GM18858 (cell line): Measurements from ENCODE around the gene MSANTD2.
A peak's percentile ranks its signal among the peaks of the same experiment; 100 is the strongest.
"Not testable (repeated sequence)": the region's sequence is repeated elsewhere in the genome, so short reads cannot be mapped to it uniquely, and the experiment has no call there.

Experiments
- ATAC-seq: cut with Tn5 transposase; IDR thresholded peaks from one replicate; pipeline ENCODE4 v1.9.1; 2021; ENCODE audit not compliant: unreplicated experiment

Gene MSANTD2

GRCh38 chr11:124778281-124778680, 21.9 kb downstream of the MSANTD2 start:
- ATAC-seq, result no peak

- no peak for ATAC-seq
Observed at GRCh38 chr11:124776865-124777645, 23.2 kb downstream of the MSANTD2 start.

- not testable (repeated sequence) for ATAC-seq
Observed at GRCh38 chr11:124770959-124771358, 29.2 kb downstream of the MSANTD2 start.

- ATAC-seq, result no peak
Observed at GRCh38 chr11:124769806-124770774, 30.1 kb downstream of the MSANTD2 start.

- no peak for ATAC-seq
Observed at GRCh38 chr11:124768914-124769313, 31.3 kb downstream of the MSANTD2 start.

GRCh38 chr11:124766156-124766555, 34.0 kb downstream of the MSANTD2 start:
- ATAC-seq, result no peak

GRCh38 chr11:124763156-124763947, 36.9 kb downstream of the MSANTD2 start:
- no peak for ATAC-seq

- no peak for ATAC-seq
Observed at GRCh38 chr11:124762624-124763155, 37.5 kb downstream of the MSANTD2 start.

GRCh38 chr11:124762105-124762623, 38.0 kb downstream of the MSANTD2 start, which contains the start of gene ESAM:
ESAM (minus strand) TSS chr11:124762290; CDS start chr11:124762154, 136 bp downstream.
- no peak for ATAC-seq

- ATAC-seq, result no peak
Observed at GRCh38 chr11:124761301-124762104, 38.7 kb downstream of the MSANTD2 start.

GRCh38 chr11:124760806-124761205, 39.4 kb downstream of the MSANTD2 start:
- ATAC-seq, result no peak

- ATAC-seq, result no peak
Observed at GRCh38 chr11:124760205-124760652, 40.0 kb downstream of the MSANTD2 start.

GRCh38 chr11:124759266-124760204, 40.7 kb downstream of the MSANTD2 start:
- no peak for ATAC-seq

GRCh38 chr11:124758355-124759265, 41.6 kb downstream of the MSANTD2 start:
- peak; percentile 50 for ATAC-seq

- no peak for ATAC-seq
Observed at GRCh38 chr11:124757320-124757719, 42.9 kb downstream of the MSANTD2 start.

- no peak for ATAC-seq
Observed at GRCh38 chr11:124756753-124757227, 43.4 kb downstream of the MSANTD2 start.
